ENCODE results near the gene CROCC.
"Not testable (repeated sequence)": the region's sequence is repeated elsewhere in the genome, so short reads cannot be mapped to it uniquely, and the experiment has no call there.

The CROCC gene

GRCh38 chr1:16904560-16905109, 17.1 kb upstream of the CROCC start:
- ATAC-seq (ENCODE audit: low read depth) (peak; percentile 89), DNase-seq (ENCODE audit: low spot score in 2 of 2) (peak; percentile 95 to 100)
- peaks cover 15% of the 10 kb centered on the region for H3K4me1 Mint-ChIP-seq
- H3K36me3 Mint-ChIP-seq: no peaks in the 10 kb centered on the region
- no peaks in the 10 kb centered on the region for H3K27me3 Mint-ChIP-seq
- H3K9me3 Mint-ChIP-seq: no peaks in the 10 kb centered on the region
- no peak overlapping the region for H3K4me3 Mint-ChIP-seq
- H3K27ac Mint-ChIP-seq: no peak overlapping the region

GRCh38 chr1:16905110-16905867, 16.4 kb upstream of the CROCC start:
- Mint-ChIP-seq H3K4me3 (no peak overlapping the region), H3K9me3 (no peaks in the 10 kb centered on the region), H3K36me3 (no peaks in the 10 kb centered on the region), H3K27me3 (peaks cover 1% of the 10 kb centered on the region), H3K27ac (no peak overlapping the region), H3K4me1 (peaks cover 18% of the 10 kb centered on the region)
- ATAC-seq (ENCODE audit: low read depth) (peak; percentile 70), DNase-seq (ENCODE audit: low spot score in 2 of 2) (peak in 1 of 2 donors; percentile 37)

- Mint-ChIP-seq H3K27me3 (peaks cover 1% of the 10 kb centered on the region), H3K36me3 (no peaks in the 10 kb centered on the region), H3K4me3 (no peak overlapping the region), H3K9me3 (no peaks in the 10 kb centered on the region), H3K4me1 (peaks cover 16% of the 10 kb centered on the region), H3K27ac (no peak overlapping the region)
- ATAC-seq (ENCODE audit: low read depth) (no peak), DNase-seq (ENCODE audit: low spot score in 2 of 2) (no peak)
These were observed 15.6 kb upstream of the CROCC start for GRCh38 chr1:16905868-16906702.

GRCh38 chr1:16906873-16907272, 14.9 kb upstream of the CROCC start:
- peaks cover 1% of the 10 kb centered on the region for H3K27me3 Mint-ChIP-seq
- no peaks in the 10 kb centered on the region for H3K9me3 Mint-ChIP-seq
- no peak for ATAC-seq (ENCODE audit: low read depth)
- H3K36me3 Mint-ChIP-seq: no peaks in the 10 kb centered on the region
- H3K4me3 Mint-ChIP-seq: no peak overlapping the region
- DNase-seq (ENCODE audit: low spot score in 2 of 2): no peak
- peaks cover 11% of the 10 kb centered on the region for H3K4me1 Mint-ChIP-seq
- H3K27ac Mint-ChIP-seq: no peak overlapping the region

- ATAC-seq (ENCODE audit: low read depth) (no peak), DNase-seq (ENCODE audit: low spot score in 2 of 2) (no peak)
- Mint-ChIP-seq H3K36me3 (no peaks in the 10 kb centered on the region), H3K27me3 (peaks cover 1% of the 10 kb centered on the region), H3K4me1 (peaks cover 9% of the 10 kb centered on the region), H3K9me3 (no peaks in the 10 kb centered on the region), H3K27ac (no peak overlapping the region), H3K4me3 (no peak overlapping the region)
These were observed 13.6 kb upstream of the CROCC start for GRCh38 chr1:16907870-16908758.

- ATAC-seq (ENCODE audit: low read depth); H3K27ac Mint-ChIP-seq; H3K36me3 Mint-ChIP-seq; DNase-seq (ENCODE audit: low spot score in 2 of 2); H3K27me3 Mint-ChIP-seq; H3K9me3 Mint-ChIP-seq: not testable (repeated sequence)
- Mint-ChIP-seq H3K4me1 (peaks cover 24% of the 10 kb centered on the region), H3K4me3 (peak overlapping the region; percentile 62)
These were observed 9.6 kb upstream of the CROCC start for GRCh38 chr1:16911851-16912721.

GRCh38 chr1:16912742-16913141, 9.0 kb upstream of the CROCC start:
- Mint-ChIP-seq H3K4me1 (peaks cover 22% of the 10 kb centered on the region), H3K27ac (peak overlapping the region; percentile 72)
- not testable (repeated sequence) for DNase-seq (ENCODE audit: low spot score in 2 of 2)

GRCh38 chr1:16913181-16913832, 8.4 kb upstream of the CROCC start:
- Mint-ChIP-seq H3K27ac (peak overlapping the region; percentile 72), H3K4me1 (peaks cover 22% of the 10 kb centered on the region), H3K4me3 (peak overlapping the region; percentile 84), H3K36me3 (no peaks in the 10 kb centered on the region), H3K9me3 (no peaks in the 10 kb centered on the region), H3K27me3 (peaks cover 1% of the 10 kb centered on the region)
- DNase-seq (ENCODE audit: low spot score in 2 of 2) (no peak), ATAC-seq (ENCODE audit: low read depth) (no peak)

More at GRCh38 chr1:16912742-16913141, 9.0 kb upstream of the CROCC start:
- not testable (repeated sequence) for H3K27me3 Mint-ChIP-seq; H3K9me3 Mint-ChIP-seq; ATAC-seq (ENCODE audit: low read depth); H3K36me3 Mint-ChIP-seq
- H3K4me3 Mint-ChIP-seq: peak overlapping the region; percentile 84

GRCh38 chr1:16913833-16914662, 7.7 kb upstream of the CROCC start:
- no peaks in the 10 kb centered on the region for H3K36me3 Mint-ChIP-seq
- H3K27ac Mint-ChIP-seq: peak overlapping the region; percentile 72
- H3K4me1 Mint-ChIP-seq: peaks cover 22% of the 10 kb centered on the region
- no peaks in the 10 kb centered on the region for H3K9me3 Mint-ChIP-seq
- H3K4me3 Mint-ChIP-seq: peak overlapping the region; percentile 91
- peaks cover 1% of the 10 kb centered on the region for H3K27me3 Mint-ChIP-seq
- peak; percentile 90 to 95 for DNase-seq (ENCODE audit: low spot score in 2 of 2)
- ATAC-seq (ENCODE audit: low read depth): peak; percentile 92

- not testable (repeated sequence) for ATAC-seq (ENCODE audit: low read depth); H3K9me3 Mint-ChIP-seq; H3K27ac Mint-ChIP-seq; H3K36me3 Mint-ChIP-seq; H3K27me3 Mint-ChIP-seq; DNase-seq (ENCODE audit: low spot score in 2 of 2)
- Mint-ChIP-seq H3K4me1 (peaks cover 21% of the 10 kb centered on the region), H3K4me3 (peak overlapping the region; percentile 91)
These were observed 6.7 kb upstream of the CROCC start for GRCh38 chr1:16914928-16915626.

- peak overlapping the region; percentile 91 for H3K4me3 Mint-ChIP-seq
- H3K36me3 Mint-ChIP-seq: peaks cover 2% of the 10 kb centered on the region
- H3K9me3 Mint-ChIP-seq: no peaks in the 10 kb centered on the region
- no peaks in the 10 kb centered on the region for H3K27me3 Mint-ChIP-seq
- no peak overlapping the region for H3K27ac Mint-ChIP-seq
- peaks cover 21% of the 10 kb centered on the region for H3K4me1 Mint-ChIP-seq
- DNase-seq (ENCODE audit: low spot score in 2 of 2) (no peak), ATAC-seq (ENCODE audit: low read depth) (no peak)
These were observed 6.1 kb upstream of the CROCC start for GRCh38 chr1:16915627-16915973.

All from memory B cell (primary cell).